ENCODE data around the gene HNF4A. TPM values are rescaled to one million over a fixed set of nuclear protein-coding genes. Genes with fewer than 3 reads are reported as not detected.

HNF4A gene
- total RNA-seq, 4 donors from 2014 or later = not detected

- no peak for TF ChIP-seq CTCF (IDR thresholded peaks at IDR 0.05; ENCODE audit: low read depth)
Observed at GRCh38 chr20:44410583-44411019, 55.1 kb downstream of the HNF4A start.

GRCh38 chr20:44411020-44411756, 55.7 kb downstream of the HNF4A start:
- no peak for TF ChIP-seq CTCF (IDR thresholded peaks at IDR 0.05; ENCODE audit: low read depth)

- no peak for TF ChIP-seq CTCF (IDR thresholded peaks at IDR 0.05; ENCODE audit: low read depth)
Observed at GRCh38 chr20:44411757-44412401, 56.4 kb downstream of the HNF4A start.

- no peak for TF ChIP-seq CTCF (IDR thresholded peaks at IDR 0.05; ENCODE audit: low read depth)
Observed at GRCh38 chr20:44412402-44413144, 57.1 kb downstream of the HNF4A start.

GRCh38 chr20:44413575-44414345, 58.3 kb downstream of the HNF4A start:
- no peak for TF ChIP-seq CTCF (IDR thresholded peaks at IDR 0.05; ENCODE audit: low read depth)

- TF ChIP-seq CTCF (IDR thresholded peaks at IDR 0.05; ENCODE audit: low read depth) = no peak
Observed at GRCh38 chr20:44414346-44414714, 58.8 kb downstream of the HNF4A start.

Data from subcutaneous adipose tissue (tissue), 4 donors.